GM18505 (cell line): ENCODE results near the gene IL1RAPL2.
"Not testable (repeated sequence)": the region's sequence is repeated elsewhere in the genome, so short reads cannot be mapped to it uniquely, and the experiment has no call there.

Experiments used
- ATAC-seq: cut with Tn5 transposase; IDR thresholded peaks from one replicate; pipeline ENCODE4 v1.9.1; 2021; ENCODE audit not compliant: unreplicated experiment
- POLR2A ChIP-seq: IDR thresholded peaks from 4 replicates; pipeline ENCODE4 v1.6.1; 2011; ENCODE audit warnings: borderline replicate concordance; ENCODE audit not compliant: insufficient read depth, insufficient read length; ENCODE audit errors: extremely low read depth

IL1RAPL2 gene

DNA sequence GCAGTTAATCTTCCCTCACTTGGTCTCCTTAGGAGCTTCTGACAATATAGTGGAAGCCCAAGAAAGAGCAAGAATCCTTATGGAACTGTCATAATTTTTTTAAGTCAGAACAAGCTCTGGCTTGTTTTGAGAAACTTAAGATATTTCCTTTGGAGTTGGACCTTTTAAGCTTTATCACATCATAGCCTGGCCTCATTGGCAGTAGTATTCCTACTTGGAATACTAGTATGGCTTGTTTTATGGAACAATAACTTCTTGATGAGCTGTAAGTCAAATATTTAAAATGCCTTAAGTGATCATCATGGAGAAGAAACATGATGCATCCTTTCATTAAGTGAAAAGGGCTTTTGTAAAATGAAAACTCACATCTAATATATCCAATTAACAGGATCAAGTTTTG lies 1178.3 kb downstream of the IL1RAPL2 start:
- no peak for TF ChIP-seq POLR2A
- ATAC-seq: no peak

- no peak for ATAC-seq
- TF ChIP-seq POLR2A: no peak
Measured at GRCh38 chrX:105744946-105745345, 1178.9 kb downstream of the IL1RAPL2 start.

DNA sequence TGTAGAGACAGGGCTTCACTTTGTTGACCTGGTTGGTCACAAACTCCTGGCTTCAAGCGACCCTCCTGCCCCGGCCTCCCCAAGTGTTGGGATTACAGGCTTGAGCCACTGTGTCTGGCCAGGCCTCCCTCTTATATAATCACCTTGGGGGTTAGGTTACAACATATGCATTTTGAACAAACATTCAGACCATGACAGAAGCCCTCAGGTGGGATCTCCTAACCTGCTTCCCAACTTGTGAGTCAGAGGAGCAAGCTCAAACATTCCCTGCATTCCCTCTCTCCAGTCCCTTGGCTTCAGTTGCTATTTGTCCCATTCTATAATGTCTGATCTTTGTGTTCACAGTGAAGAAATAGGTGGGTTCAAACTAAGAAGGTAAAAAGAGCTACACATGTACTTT lies 1179.9 kb downstream of the IL1RAPL2 start:
- no peak for ATAC-seq
- no peak for TF ChIP-seq POLR2A

- no peak for ATAC-seq
- TF ChIP-seq POLR2A: no peak
Measured at GRCh38 chrX:105752338-105752956, 1186.4 kb downstream of the IL1RAPL2 start.

DNA sequence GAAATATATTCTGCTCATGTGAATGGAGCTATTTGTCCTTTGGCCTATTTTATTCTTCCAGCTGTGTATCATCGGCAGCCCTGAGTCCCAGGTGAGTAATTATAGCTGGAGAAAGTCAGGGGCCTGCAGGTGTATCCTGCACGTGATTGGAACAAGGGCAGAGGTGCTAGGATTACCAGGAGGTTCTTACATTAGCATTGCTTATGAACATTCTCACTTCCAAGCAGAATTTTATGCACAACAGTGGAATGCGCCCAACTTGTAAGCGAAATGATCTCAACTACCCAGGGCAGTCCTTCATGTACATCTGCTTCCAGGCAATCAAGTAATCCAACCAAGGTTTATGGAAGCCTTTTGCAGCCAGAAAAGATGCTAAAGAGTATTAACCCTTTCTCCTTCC lies 1187.4 kb downstream of the IL1RAPL2 start:
- no peak for ATAC-seq
- no peak for TF ChIP-seq POLR2A

GRCh38 chrX:105754286-105754964 lies 1188.4 kb downstream of the IL1RAPL2 start:
- no peak for ATAC-seq
- TF ChIP-seq POLR2A: no peak

DNA sequence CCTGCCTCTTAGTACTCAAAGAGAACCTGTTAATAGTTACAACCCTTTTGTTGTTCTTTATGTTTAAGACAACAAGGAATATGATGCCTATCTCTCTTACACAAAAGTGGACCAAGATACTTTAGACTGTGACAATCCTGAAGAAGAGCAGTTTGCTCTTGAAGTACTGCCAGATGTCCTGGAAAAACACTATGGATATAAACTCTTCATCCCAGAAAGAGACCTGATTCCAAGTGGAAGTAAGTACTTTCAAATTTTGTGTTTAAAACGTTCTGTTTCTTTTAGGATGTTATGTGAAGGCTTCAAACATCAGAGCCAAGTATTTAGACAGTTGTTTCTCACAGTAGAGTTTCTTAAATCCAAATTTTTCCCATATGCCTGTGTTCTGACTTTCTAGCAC lies 1189.1 kb downstream of the IL1RAPL2 start:
- no peak for TF ChIP-seq POLR2A
- no peak for ATAC-seq

- TF ChIP-seq POLR2A: no peak
- ATAC-seq: no peak
Measured at GRCh38 chrX:105758754-105759153, 1192.8 kb downstream of the IL1RAPL2 start.

- TF ChIP-seq POLR2A: no peak
- no peak for ATAC-seq
Measured at GRCh38 chrX:105759598-105759997, 1193.6 kb downstream of the IL1RAPL2 start.

- TF ChIP-seq POLR2A: no peak
- no peak for ATAC-seq
Measured at GRCh38 chrX:105765691-105766090, 1199.7 kb downstream of the IL1RAPL2 start.

DNA sequence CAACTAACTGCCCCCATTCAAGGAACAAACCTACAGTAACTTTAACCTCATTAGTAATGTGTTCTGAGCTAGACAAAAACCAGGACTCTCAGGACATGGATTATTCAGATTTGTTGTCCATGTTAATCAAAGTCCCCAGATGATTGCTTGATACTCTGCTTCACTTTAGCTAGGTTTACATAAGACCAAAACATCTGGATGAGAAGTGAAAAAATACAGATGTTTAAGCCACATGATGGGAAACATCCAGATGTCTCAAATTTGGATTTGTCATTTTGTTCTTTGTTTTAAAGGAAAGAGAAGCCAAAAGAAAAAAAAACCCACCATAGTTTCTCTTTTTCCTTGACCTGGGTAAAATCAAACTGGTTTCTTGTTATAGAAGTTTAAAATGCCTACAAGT lies 1207.8 kb downstream of the IL1RAPL2 start:
- ATAC-seq: no peak
- TF ChIP-seq POLR2A: no peak

DNA sequence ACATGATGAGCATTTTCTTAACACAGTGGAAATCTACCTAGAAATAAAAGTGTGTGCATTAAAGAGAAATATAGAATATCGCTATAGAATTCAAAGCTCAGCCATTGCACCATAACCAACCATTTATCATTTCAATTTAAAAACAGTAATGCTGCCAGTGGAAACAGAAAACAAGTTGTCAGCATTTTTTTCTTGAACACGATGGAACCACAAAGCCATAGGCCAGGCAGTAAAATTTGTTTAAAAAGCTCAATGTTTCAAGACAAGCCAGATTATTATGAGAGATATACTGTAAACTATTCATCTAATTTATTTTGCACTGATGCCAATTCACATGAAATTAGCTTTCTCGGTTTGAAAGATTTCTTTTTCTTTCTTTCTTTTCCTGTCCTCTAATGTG lies 1209.7 kb downstream of the IL1RAPL2 start:
- no peak for ATAC-seq
- no peak for TF ChIP-seq POLR2A

DNA sequence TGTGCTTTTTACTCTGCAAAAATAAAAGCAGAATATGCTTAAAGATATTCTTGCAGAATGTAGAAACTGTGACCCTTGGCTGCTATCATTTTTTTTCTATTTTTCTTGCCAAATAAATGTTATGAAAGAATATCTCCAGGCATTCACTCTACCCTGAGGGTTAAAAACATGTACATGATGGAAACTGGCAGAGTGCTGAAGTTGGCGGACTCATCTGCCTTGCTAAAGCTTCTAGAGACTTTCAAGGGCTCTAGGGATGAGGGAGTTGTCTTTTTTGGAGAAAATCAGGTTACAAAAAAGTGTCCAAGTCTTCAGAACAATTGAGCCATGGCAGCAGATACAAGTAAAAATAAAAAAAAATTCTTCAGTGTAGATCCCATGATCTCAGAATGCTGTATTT lies 1215.8 kb downstream of the IL1RAPL2 start:
- no peak for ATAC-seq
- TF ChIP-seq POLR2A: no peak

- not testable (repeated sequence) for ATAC-seq
Measured at GRCh38 chrX:105796877-105797276, 1230.9 kb downstream of the IL1RAPL2 start.

- no peak for ATAC-seq
- TF ChIP-seq POLR2A: no peak
Measured at GRCh38 chrX:105803891-105804290, 1237.9 kb downstream of the IL1RAPL2 start.

DNA sequence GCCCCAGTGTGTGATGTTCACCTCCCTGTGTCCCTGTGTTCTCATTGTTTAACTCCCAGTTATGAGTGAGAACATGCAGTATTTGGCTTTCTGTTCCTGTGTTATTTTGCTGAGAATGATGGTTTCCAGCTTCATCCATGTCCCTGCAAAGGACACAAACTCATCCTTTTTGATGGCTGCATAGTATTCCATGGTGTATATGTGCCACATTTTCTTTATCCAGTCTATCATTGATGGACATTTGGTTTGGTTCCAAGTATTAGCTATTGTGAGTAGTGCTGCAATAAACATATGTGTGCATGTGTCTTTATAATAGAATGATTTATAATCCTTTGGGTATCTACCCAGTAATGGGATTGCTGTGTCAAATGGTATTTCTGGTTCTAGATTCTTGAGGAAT lies 1239.7 kb downstream of the IL1RAPL2 start:
- not testable (repeated sequence) for ATAC-seq

- TF ChIP-seq POLR2A: no peak
- ATAC-seq: no peak
Measured at GRCh38 chrX:105816517-105816916, 1250.5 kb downstream of the IL1RAPL2 start.
